ENCODE data around the gene STIP1.

STIP1 gene

DNA sequence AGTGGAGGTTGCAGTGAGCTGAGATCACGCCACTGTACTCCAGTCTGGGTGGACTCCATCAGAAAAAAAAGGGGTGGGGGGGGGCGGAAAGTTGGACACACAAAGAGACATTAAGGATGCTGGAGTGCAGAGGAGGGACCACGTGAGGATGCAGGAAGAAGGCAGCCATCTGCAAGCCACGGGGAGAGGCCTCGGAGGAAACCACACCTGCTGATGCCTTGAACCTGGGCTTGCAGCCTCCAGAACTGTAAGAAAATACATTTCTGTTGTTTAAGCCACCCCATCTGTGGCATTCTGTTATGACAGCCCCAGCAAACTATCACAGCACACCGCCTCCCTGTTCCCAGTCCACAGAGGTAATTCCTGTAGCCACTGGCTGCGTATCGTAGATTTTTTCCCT lies 9.2 kb upstream of the STIP1 start:
- Histone ChIP-seq H3K4me2 (peak overlapping the region; percentile 0; the same call in 1 of the 2 replicates), H3K9me3 (peaks cover 7% of the 10 kb centered on the region), H3K4me1 (peaks cover 45% of the 10 kb centered on the region), H3K36me3 (peaks cover 21% of the 10 kb centered on the region), H3K4me3 (no peak overlapping the region), H3K27me3 (no peaks in the 10 kb centered on the region), H3K27ac (no peak overlapping the region), H3K9ac (no peak overlapping the region), H4K20me1 (no peaks in the 10 kb centered on the region)
- TF ChIP-seq Cebpa-rat (IDR thresholded peaks at IDR 0.05): no peak

DNA sequence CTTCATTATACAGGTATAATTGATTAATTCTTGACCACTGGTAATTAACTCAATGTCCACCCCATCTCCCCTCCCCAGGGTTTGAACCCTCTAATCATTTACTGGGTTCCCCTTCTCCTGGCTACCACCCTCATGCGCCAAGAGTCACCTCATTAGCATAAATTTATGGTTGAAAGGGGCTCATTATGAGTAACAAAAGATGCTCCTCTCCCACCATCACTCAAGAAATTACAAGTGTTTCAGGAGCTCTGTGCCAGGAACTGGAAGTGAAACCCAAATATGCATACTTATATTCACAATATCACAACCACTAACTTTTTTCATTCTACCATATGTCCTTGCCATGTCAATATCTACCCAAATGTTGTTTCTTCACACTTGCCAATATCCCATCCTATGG lies 7.8 kb upstream of the STIP1 start:
- peaks cover 59% of the 10 kb centered on the region for H3K4me1 ChIP-seq
- no peak for TF ChIP-seq Cebpa-rat (IDR thresholded peaks at IDR 0.05)
- H4K20me1 ChIP-seq: no peaks in the 10 kb centered on the region
- H3K27me3 ChIP-seq: no peaks in the 10 kb centered on the region
- peaks cover 7% of the 10 kb centered on the region for H3K9me3 ChIP-seq
- H3K36me3 ChIP-seq: peaks cover 21% of the 10 kb centered on the region
- no peak overlapping the region for H3K4me3 ChIP-seq
- H3K9ac ChIP-seq: no peak overlapping the region
- H3K27ac ChIP-seq: no peak overlapping the region
- H3K4me2 ChIP-seq: no peak overlapping the region

DNA sequence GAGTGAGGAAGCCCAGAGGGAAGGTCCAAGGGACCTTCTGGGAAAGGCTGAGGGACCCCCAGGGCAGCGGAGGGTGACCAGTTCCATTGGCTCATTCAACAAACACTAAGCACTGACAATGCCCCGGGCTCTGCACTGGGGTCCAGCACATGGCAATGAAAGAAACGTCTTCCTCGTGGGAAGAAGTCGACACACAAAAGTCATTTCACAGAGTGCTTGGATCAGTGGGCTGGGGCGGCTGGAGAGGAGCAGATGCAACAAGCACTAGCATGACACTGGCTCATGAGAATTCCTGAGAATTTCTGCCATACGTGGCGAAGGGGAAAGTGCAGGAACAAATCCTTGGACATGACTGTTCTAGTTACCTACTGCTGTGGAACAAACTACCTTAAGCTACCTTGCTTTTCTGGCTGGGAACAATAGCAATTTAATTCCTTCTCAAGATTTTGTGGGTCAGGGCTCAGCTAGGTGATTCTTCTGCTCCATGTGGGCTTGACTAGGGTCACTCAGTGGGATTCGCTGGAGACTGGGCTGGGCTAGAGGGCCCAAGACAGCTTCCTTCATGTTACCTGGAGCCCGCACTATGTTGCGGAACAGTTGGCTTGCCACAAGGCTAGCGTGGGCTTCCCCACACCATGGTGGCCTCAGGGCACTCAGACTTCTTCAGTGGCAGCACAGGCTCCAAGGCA lies 6.9 kb upstream of the STIP1 start:
- H3K27me3 ChIP-seq: no peaks in the 10 kb centered on the region
- no peak overlapping the region for H3K27ac ChIP-seq
- H4K20me1 ChIP-seq: no peaks in the 10 kb centered on the region
- H3K9ac ChIP-seq: no peak overlapping the region
- no peak for TF ChIP-seq Cebpa-rat (IDR thresholded peaks at IDR 0.05)
- H3K4me1 ChIP-seq: peaks cover 62% of the 10 kb centered on the region
- no peaks in the 10 kb centered on the region for H3K9me3 ChIP-seq
- peaks cover 13% of the 10 kb centered on the region for H3K36me3 ChIP-seq
- no peak overlapping the region for H3K4me3 ChIP-seq
- H3K4me2 ChIP-seq: no peak overlapping the region

DNA sequence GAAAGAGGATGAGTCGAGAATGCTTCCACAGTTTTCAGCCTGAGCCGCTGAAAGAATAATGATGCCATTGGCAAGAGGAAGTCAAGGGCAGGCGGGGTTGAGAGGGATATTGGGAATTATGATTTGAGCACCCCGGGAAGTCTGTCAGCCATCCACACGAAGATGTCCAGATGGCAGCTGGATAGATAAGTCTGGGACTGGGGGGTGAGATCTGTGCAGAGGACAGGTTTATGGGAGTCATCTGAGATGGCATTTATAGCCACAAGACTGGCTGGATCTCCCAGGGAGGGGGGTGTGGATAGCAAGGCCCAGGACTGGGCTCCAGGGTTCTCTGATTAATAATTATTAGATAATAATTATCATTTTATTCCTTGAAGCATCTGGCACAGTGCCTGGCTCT lies 5.1 kb upstream of the STIP1 start:
- no peak for TF ChIP-seq Cebpa-rat (IDR thresholded peaks at IDR 0.05)
- H3K36me3 ChIP-seq: peaks cover 13% of the 10 kb centered on the region
- peak overlapping the region; percentile 39 for H3K4me3 ChIP-seq
- peaks cover 61% of the 10 kb centered on the region for H3K4me1 ChIP-seq
- H3K27me3 ChIP-seq: no peaks in the 10 kb centered on the region
- H3K9me3 ChIP-seq: no peaks in the 10 kb centered on the region
- H4K20me1 ChIP-seq: no peaks in the 10 kb centered on the region
- H3K27ac ChIP-seq: peak overlapping the region; percentile 81
- peak overlapping the region; percentile 83 for H3K4me2 ChIP-seq
- peak overlapping the region; percentile 78 for H3K9ac ChIP-seq

DNA sequence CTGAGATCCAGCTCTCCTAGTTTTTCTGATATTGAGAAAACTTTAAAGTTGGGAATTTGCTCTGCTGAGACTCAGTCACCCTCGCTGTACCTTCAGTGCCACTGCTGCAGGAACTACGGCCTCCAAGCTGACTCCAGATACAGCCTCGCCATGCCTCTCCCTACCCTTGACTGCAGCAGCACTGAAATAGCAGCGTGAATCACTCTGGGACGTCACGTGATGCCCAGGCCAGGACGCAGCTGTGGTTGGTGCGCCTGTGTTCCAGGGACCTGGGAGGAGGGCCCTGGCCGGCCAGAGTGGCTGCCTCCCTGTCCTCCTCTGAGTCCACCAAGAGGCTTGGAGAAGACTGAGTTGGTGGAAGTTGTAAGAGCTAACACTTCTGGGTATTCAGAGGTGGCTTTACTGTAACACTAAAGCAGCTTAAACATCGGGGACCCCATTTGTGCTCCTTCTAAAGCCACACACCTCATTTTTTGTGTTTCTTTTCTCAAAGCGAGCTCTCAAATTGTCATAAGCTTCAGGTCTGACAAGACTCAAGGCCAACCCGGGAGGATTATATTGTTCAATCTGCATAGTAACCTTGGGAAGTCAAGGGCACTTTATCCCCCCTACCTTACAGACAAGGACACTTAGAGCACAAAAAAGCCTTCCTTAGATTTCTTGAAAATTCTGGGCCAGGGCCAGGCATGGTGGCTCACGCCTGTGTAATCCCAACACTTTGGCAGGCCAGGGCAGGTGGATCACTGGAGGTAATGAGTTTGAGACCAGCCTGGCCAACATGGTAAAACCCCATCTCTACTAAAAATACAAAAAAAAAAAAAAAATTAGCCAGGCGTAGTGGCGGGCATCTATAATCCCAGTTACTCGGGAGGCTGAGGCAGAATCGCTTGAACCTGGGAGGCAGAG lies 4.2 kb upstream of the STIP1 start:
- TF ChIP-seq Cebpa-rat (IDR thresholded peaks at IDR 0.05): no peak
- Histone ChIP-seq H3K36me3 (peaks cover 13% of the 10 kb centered on the region), H3K27ac (peak overlapping the region; percentile 81), H3K9ac (peak overlapping the region; percentile 78), H3K4me1 (peaks cover 57% of the 10 kb centered on the region), H3K4me2 (peak overlapping the region; percentile 83), H4K20me1 (no peaks in the 10 kb centered on the region), H3K9me3 (no peaks in the 10 kb centered on the region), H3K4me3 (peak overlapping the region; percentile 39), H3K27me3 (no peaks in the 10 kb centered on the region)

DNA sequence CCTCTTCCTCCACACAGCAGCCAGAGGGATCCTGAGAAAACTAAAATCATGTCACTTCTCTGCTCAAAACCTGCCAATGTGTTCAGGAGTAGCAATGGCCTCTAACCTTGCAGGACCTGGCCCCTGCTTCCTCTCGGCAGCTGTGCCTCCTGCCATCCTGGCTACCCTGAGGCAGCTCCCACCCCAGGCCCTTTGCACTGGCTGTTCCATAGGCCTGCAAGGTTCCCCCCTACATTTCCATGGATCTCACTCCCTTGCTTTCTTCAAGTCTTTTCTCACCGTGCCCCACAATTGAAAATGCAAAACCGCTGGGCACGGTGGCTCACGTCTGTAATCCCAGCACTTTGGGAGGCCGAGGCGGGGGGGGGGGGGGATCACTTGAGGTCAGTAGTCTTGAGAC lies 2.1 kb upstream of the STIP1 start:
- H3K9me3 ChIP-seq: no peaks in the 10 kb centered on the region
- H3K27me3 ChIP-seq: no peaks in the 10 kb centered on the region
- H3K9ac ChIP-seq: peak overlapping the region; percentile 89
- H3K4me3 ChIP-seq: peak overlapping the region; percentile 78
- peaks cover 52% of the 10 kb centered on the region for H3K4me1 ChIP-seq
- peaks cover 12% of the 10 kb centered on the region for H3K36me3 ChIP-seq
- no peak for TF ChIP-seq Cebpa-rat (IDR thresholded peaks at IDR 0.05)
- peak overlapping the region; percentile 83 for H3K4me2 ChIP-seq
- H3K27ac ChIP-seq: peak overlapping the region; percentile 44; the same call in 1 of the 2 replicates
- no peaks in the 10 kb centered on the region for H4K20me1 ChIP-seq

DNA sequence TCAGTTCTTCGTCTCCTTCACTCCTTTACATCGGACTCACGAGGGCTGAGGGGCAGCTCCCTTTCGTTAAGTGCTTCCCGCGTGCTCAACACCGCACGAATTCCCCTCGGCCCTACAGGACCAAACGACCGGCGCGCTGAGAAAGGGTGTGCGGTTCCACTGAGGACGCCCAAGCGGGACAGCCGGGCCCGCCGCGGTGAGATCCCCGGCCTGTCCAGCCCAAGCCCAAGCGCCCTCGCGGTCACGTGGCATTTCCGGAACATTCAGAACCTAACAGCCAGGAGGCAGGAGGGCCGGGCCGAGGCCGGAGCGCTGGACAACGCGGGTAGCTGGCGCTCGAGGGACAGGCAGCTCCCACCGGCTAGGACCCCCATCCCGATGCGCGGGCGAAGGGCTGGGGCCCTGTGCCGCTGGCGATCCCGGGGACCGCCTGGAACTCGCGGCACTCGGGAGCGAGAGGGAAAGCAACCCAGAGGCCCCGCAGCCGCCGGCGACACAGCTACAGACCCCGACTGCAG lies 737 bp upstream of the STIP1 start:
- H3K36me3 ChIP-seq: no peaks in the 10 kb centered on the region; the same call in none of the 2 replicates
- no peaks in the 10 kb centered on the region for H4K20me1 ChIP-seq
- H3K4me1 ChIP-seq: peaks cover 48% of the 10 kb centered on the region
- peak overlapping the region; percentile 90 for H3K27ac ChIP-seq
- H3K9me3 ChIP-seq: no peaks in the 10 kb centered on the region
- H3K9ac ChIP-seq: peak overlapping the region; percentile 89
- H3K27me3 ChIP-seq: no peaks in the 10 kb centered on the region
- peak overlapping the region; percentile 78 for H3K4me3 ChIP-seq
- no peak for TF ChIP-seq Cebpa-rat (IDR thresholded peaks at IDR 0.05)
- H3K4me2 ChIP-seq: peak overlapping the region; percentile 83

DNA sequence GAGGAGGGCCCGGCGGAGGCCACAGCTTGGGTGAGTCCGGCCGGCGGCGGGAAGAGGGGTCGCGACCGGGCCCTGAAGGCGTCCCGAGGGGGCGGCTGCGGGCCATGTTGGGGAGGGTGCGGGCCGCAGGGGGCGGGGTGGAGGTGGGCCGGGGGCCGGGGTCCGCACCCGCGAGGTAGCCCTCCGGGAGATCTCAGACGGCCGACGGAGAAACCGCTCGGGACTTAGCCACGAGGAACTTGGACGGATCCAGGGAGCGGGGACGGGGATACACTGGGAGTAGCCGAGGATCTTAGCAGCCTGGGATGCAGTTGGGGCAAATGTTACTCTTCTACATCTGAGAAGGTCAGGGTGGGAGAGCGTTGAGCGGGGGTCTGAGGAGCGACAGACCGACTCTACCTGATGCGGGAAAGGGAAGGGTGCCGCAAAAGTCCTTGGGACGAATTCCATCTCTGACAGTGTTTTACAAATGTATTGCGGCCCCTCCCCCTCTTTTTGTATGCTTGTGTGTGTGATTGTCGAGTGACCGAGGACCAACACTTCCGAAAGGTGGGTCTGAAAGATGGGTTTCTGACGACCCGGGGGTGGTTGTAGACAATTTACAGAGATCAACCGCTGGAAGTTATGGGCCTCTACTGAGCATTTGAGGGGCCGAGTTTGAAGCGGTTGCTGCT lies 658 bp downstream of the STIP1 start:
- Histone ChIP-seq H3K9ac (no peak overlapping the region), H3K4me3 (no peak overlapping the region), H3K27me3 (no peaks in the 10 kb centered on the region), H3K36me3 (no peaks in the 10 kb centered on the region; the same call in none of the 2 replicates), H3K4me2 (no peak overlapping the region), H3K27ac (no peak overlapping the region), H3K9me3 (no peaks in the 10 kb centered on the region), H3K4me1 (peaks cover 34% of the 10 kb centered on the region), H4K20me1 (no peaks in the 10 kb centered on the region)
- TF ChIP-seq Cebpa-rat (IDR thresholded peaks at IDR 0.05): no peak

DNA sequence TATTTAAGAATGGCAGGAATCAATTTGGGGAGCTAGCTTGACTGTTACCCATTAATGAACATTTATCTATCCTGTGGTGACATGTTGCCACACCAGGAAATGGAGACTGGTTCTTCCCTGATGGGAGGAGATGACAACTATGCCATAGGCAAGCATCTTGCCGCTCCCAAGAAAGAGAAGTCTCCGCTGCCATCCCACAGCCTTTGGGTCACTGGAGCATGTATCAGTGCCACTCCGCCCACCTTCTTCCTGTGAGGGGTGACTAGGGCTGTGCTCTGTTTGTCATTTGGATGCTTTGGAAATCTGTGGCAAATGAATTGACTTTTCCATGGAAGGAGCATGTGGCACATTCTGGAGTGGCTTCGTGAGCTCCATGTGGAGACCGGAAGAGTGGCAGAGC lies 6.5 kb downstream of the STIP1 start:
- Histone ChIP-seq H3K27me3 (no peaks in the 10 kb centered on the region), H3K36me3 (no peaks in the 10 kb centered on the region; the same call in none of the 2 replicates), H3K4me3 (no peak overlapping the region), H3K9ac (no peak overlapping the region; the same call in 1 of the 2 replicates), H3K4me1 (0 out of 2 replicates have a peak, but pooled peaks cover 17% of the 10 kb centered on the region), H4K20me1 (no peaks in the 10 kb centered on the region; the same call in none of the 2 replicates), H3K4me2 (no peak overlapping the region), H3K9me3 (no peaks in the 10 kb centered on the region), H3K27ac (no peak overlapping the region)
- TF ChIP-seq Cebpa-rat (IDR thresholded peaks at IDR 0.05): no peak
